Frontal cortex (tissue), 4 donors: ENCODE data around the gene FAM240A. TPM values are rescaled to one million over a fixed set of nuclear protein-coding genes. Genes with fewer than 3 reads are reported as not detected.

ENCODE experiments used
- DNase-seq, 2 donors: peaks; one replicate each; pipeline ENCODE4 v3.0.0; 2012; ENCODE audit warnings: low spot score in 2 of 2
- FAIRE-seq: peaks from 2 replicates; lab custom pipeline; 2012; peaks lifted over from hg19 to GRCh38; lab: Jason Lieb, UNC
- total RNA-seq: library from RNA; depleted of rRNA; stranded (reverse); fragments of >200 nt; gene quantifications from one replicate; pipeline ENCODE4 v1.2.3, GENCODE V29; 2014
- donor health status: control.
- donor health status: control.
- donor health status: control.

Gene FAM240A
- total RNA-seq, 1 donor from 2014 or later, result not detected

DNA sequence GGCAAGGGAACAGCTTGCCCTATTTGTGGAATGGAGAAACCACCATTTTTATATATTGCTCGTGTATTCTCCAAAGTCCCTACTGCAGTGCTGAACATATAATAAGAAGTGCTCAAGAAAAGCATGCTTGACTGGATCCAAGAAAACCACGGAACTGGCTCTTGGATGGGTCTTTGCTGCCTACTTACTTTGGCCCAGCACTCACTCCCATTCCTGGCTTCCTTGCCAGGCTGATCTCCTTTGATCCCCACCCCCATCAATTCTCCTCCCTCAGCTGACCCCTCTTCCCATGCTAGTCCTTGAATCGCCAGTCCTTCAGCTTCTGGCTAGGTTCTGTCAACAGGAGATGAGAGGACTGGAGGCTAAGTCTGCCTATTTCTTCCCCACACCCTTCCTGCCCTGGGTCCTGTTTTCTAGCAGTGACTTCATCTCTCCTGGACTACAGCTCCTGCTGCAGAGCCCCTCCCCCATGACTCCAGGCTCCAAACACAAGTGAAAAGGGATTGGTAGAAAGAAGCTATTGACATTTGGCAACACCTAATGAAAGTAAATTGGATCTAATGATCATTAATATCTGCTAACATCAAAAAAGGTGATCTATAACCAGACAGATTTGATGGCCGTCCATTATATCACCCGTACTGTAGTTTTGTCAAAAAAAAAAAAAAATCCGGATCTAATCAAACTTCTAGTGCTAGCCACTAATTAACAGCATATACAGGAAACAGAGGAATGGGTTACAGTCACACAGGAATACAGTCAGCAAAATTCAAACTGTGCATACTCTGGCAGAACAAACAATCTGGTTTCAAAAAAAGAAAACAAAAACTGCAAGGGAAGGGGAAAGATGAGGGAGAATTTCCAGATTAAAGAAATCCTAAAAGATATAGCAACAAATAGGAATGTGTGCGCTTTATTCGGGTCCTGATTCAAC lies 7.8 kb downstream of the FAM240A start:
- FAIRE-seq (no peak), DNase-seq (no peak)

DNA sequence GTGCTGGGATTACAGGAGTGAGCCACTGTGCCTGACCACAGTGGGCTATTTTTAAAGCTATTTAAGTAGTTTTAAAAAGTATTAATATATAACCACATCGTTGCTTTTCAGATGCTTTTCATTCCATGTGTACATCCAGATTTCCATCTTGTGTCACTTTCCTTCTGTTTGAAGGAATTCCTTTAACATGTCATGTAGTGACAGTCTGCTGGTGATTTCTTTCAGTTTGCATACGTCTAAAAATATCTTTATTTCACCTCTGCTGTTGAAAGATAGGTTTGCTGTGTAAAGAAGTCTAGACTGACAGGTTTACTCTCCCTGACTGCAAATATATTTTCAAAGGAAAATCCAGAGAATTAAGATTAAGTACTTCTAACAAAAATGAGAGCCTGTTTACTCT lies 12.2 kb downstream of the FAM240A start:
- no peak for FAIRE-seq

GRCh38 chr3:46624975-46625490 lies 12.7 kb downstream of the FAM240A start:
- DNase-seq (no peak), FAIRE-seq (no peak)

More for the DNA sequence above, 12.2 kb downstream of the FAM240A start:
- DNase-seq, result no peak

- no peak for DNase-seq
- no peak for FAIRE-seq
Observed at GRCh38 chr3:46626039-46626438, 13.7 kb downstream of the FAM240A start.

DNA sequence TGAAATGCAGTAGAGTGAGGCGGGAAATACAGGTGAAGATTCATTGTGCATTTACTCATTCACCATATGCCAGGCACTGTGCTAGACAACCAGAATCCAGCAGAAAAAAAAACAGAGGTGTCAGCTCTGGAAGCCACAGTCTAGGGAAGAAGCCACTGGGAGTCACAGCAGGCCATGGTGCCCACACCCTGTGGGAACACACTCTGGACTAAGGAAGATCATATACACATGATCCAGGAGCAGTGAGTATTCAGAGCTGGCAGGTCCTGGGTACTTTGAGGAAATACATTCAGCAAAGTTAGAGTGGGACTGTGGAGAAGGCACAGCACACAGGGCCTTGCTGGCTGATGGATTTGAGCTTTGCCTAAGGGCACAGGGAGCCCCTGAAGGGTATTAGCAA lies 14.8 kb downstream of the FAM240A start:
- no peak for FAIRE-seq
- DNase-seq, result no peak

DNA sequence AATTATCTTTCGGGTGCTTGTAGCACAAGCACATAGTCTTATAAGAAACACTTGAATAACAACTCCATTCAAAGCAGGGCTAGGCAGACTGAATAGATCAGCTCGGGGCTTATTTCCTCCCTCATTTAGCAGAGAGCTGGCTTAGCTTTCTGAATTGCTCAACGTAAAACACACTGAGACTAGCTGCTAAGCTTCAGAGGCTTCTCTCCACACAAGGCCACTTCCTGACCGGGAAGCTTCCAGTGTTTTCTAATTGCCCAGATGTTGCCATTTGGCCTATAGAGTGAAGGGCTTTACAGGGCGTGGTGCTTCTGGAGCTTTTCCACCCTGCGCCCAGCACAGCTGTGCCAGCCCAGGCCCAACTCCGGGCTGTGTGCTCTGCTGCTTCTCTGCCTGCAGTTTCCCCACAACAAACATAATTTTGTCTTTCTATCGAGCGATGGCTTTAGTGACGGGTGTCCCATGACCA lies 16.6 kb downstream of the FAM240A start:
- DNase-seq (peak in 1 of 2 donors; percentile 26), FAIRE-seq (no peak)

DNA sequence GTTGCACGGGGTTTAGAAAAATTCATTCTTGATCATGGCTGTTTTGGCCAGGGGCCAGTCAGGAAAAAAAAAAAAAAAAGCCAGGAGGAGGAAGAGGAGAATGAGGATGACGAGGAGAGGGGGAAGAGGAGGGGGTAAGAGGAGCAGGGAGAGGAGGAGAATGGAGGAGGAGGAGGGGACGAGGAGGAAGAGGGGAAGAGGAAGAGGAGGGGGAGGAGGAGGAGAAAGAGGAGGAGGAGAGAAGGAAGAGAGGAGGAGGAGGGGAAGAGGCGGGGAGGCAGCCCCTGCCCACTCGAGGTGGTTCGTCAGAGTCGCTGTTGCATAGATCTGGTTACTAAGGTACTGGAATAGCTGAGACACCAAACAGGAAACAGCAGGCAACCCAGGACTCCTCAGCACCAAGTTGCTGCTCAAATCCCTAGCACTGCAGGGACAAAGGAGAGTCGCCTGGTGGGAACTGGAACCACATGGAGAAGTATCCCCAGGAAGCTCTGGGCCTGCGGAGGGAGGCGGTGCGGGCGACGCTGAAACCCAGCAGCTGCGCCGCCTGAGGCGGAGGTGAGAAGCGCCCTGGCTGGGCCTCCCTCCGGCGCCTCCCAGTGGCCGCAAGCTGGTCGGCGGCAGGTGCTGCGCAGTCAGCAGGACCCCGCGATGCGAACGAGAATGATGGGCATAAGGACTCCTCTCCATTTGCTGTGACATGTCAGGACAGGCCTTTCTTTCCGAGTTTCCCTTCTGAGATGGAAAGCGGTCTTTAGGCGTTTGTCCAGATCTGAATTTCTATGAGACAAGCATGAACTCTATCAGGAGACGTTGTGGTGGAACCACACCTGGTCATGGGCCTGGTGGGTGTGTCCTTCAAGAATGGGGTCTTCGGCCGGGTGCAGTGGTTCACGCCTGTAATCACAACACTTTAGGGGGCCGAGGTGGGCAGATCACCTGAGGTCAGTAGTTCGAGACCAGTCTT lies 17.5 kb downstream of the FAM240A start:
- peak; percentile 53 to 74 for DNase-seq
- no peak for FAIRE-seq

GRCh38 chr3:46632792-46633191 lies 20.5 kb downstream of the FAM240A start:
- no peak for FAIRE-seq
- no peak for DNase-seq

- DNase-seq (no peak), FAIRE-seq (no peak)
Observed at GRCh38 chr3:46634856-46635255, 22.5 kb downstream of the FAM240A start.

DNA sequence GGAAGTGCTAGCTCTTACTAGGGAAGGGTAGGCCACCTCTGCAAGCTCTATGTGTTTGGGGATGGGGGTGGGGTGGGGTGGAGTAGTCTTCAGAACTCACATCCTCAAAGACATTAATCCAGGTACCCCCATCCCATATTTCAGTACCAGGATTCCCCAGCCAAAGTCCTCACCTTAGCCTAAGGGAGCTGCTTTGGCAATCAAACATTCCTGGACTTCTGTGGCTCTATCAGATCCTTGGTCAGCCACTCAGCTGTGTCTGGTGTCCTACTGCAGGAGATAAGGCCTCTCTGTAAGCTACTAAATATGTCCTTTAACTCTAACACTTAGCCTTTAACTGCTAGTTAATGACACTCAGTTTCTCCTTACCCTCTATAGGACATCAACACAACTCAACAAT lies 26.9 kb downstream of the FAM240A start:
- no peak for FAIRE-seq

DNA sequence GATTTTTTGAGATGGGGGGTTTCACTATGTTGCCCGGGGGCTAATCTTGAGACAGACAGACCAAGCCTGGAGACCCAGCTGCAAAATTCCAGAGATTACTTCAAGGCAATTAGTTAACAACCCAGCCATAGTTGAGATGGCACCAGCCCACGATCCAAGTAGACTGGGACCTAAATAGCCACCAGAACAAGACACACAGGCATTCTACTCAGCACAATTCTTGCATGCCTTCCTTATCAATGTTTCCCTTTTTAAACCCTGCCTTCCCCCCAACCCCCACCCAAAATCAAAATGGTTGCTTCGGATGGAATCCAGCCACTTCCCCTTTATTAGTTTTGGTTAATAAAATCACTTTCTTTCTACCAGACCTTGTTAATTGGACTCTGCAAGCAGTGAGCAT lies 28.6 kb downstream of the FAM240A start:
- no peak for FAIRE-seq
- no peak for DNase-seq

More for the DNA sequence above, 26.9 kb downstream of the FAM240A start:
- no peak for DNase-seq

DNA sequence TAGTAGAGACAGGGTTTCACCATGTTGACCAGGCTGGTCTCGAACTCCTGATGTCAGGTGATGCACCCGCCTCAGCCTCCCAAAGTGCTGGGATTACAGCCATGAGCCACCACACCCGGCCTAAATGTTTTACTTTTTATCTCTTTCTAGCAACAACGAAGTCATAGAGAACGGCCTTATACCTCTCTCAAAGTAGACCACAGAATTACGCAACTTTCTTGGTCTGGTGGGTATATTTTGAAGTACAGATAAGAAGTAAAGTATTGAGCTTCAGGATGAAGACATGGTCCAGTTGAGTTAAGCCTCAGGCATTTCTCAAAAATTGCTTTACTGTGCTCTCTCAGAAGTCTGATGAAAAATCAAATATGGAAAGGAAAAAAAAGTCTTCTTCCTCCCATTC lies 30.6 kb downstream of the FAM240A start:
- no peak for DNase-seq
- FAIRE-seq, result no peak

DNA sequence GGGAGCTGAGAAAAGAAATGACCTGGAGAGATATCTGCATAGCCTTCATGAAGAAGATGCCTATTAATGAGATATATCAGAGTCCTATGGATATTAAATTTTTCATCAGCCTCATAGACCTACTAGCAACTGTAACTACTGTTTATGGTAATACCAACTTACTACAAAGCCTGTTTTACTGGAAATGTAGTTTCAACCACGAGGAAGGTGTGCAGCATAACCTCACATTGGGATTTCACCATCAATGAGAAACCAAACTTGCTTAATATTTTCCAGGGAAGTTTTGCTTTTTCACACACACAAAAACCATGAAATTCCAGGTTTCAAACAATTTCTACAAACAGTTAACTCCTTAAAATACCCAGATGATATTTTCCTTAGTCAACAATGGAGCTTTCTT lies 31.4 kb downstream of the FAM240A start:
- no peak for FAIRE-seq
- DNase-seq, result no peak

GRCh38 chr3:46646700-46647099 lies 34.4 kb downstream of the FAM240A start:
- DNase-seq, result no peak
- FAIRE-seq, result no peak

DNA sequence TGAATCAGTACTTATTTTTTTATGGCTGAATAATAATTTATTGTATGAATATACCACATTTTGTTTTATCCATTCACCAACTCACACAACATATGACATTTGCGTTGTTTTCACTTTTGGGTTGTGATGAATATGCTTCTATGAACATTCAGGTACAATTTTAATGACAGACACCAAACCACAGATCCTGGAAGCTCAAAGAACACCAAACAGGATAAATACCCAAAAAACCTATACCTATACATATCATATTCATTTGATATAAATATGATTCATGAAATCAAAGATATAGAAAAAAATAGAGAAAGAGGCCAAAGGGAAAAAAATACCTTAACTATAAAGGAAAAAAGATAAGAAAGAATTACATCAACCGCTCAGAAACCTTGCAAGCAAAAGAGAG lies 35.8 kb downstream of the FAM240A start:
- FAIRE-seq, result no peak
- no peak for DNase-seq

GRCh38 chr3:46649436-46649835 lies 37.1 kb downstream of the FAM240A start:
- DNase-seq (no peak), FAIRE-seq (no peak)

DNA sequence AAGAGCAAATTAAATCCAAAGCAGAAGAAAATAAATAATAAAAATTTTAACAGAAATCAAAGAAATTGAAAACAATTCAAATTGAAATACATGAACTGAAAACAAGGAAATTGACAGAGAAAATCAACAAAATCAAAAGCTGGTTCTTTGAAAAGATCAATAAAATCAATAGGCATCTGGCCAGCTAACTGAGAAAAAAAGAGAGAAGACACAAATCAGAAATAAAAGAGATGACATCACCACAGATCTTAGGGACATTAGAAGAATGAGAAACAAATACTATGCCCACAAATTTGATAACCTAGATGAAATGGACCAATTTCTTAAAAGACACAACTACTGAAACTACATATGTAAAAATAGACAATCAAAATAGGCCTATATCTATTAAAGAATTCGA lies 38.8 kb downstream of the FAM240A start:
- no peak for DNase-seq
- no peak for FAIRE-seq

DNA sequence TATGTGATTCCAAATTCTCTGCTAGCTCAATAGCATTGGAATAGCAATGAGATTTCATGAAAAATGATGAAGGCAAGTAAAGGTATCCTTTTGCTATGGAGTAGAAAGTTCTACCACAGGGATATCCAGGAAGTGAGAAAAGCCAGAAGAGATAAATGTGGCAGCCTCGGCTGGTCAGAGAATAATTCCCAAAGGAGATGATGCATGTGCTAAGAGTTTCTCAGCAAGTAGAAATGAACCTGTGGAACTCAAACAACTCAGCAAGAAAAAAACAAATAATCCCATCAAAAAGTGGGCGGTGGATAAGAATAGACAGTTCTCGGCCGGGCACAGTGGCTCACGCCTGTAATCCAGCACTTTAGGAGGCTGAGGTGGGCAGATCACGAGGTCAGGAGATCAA lies 42.9 kb downstream of the FAM240A start:
- no peak for DNase-seq
- no peak for FAIRE-seq

- DNase-seq (no peak), FAIRE-seq (no peak)
Observed at GRCh38 chr3:46656778-46657556, 44.6 kb downstream of the FAM240A start.

DNA sequence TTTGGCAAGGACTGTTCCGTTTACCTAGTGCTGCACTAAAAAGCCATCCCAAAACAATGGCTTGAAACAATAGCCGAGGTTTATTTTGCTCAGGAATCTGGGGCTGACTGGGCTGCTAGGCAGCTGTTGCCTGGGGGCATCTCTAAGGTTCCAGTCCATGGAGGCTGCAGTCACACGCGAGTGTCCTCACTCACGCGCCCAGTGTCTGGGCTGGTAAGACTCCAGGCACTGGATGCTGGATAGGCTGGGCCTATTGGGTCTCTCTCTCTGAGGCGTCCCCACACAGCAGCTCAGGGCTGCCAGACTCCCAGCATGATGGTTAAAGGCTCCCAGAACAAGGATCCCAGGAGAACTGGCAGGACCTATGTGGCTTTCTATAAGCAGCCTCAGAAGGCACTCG lies 47.0 kb downstream of the FAM240A start:
- FAIRE-seq, result no peak
- DNase-seq, result no peak
